ENCODE measurements around the gene CHFR. TPM values are rescaled to one million over a fixed set of nuclear protein-coding genes. Genes with fewer than 3 reads are reported as not detected.

Gene CHFR
- total RNA-seq, 1 donor from 2014 or later = 43.6 TPM

GRCh38 chr12:132786192-132786591 is 101.2 kb downstream of the CHFR start:
- intact Hi-C loops (cut with DNase I) = no loop called here
- H3K36me3 ChIP-seq = peaks cover 91% of the 10 kb centered on the region
- no peak overlapping the region for H3K27ac ChIP-seq
- DNase-seq (no peak), ATAC-seq (no peak)
- H3K9me3 ChIP-seq = no peaks in the 10 kb centered on the region
- no peaks in the 10 kb centered on the region for H3K4me1 ChIP-seq
- no peak for TF ChIP-seq CTCF (IDR thresholded peaks at IDR 0.05)
- no peak overlapping the region for H3K4me3 ChIP-seq
- no peaks in the 10 kb centered on the region for H3K27me3 ChIP-seq (ENCODE audit: low read depth)

DNA sequence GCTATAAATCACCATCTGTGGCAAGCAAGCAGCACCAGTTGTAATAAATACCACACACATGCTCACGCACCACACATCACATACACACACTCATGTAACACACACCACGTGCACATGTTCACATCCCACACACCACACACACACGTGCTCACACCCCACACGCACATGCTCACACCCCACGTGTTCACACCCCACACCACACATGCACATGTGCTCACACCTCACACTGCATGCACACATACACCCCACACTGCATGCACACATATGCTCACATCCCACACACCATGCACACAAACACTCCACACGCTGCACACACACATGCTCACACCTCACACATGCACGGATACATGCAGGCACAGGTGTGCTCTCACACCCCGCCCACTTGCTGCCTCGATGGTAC is 102.8 kb downstream of the CHFR start:
- Histone ChIP-seq H3K4me3 (no peak overlapping the region), H3K9me3 (no peaks in the 10 kb centered on the region), H3K27ac (no peak overlapping the region), H3K4me1 (no peaks in the 10 kb centered on the region), H3K36me3 (peaks cover 91% of the 10 kb centered on the region), H3K27me3 (ENCODE audit: low read depth) (no peaks in the 10 kb centered on the region)
- TF ChIP-seq CTCF (IDR thresholded peaks at IDR 0.05) = no peak
- DNase-seq = no peak
- ATAC-seq = no peak
- intact Hi-C loops (cut with DNase I) = no loop called here

- Histone ChIP-seq H3K27ac (no peak overlapping the region), H3K27me3 (ENCODE audit: low read depth) (no peaks in the 10 kb centered on the region), H3K9me3 (no peaks in the 10 kb centered on the region), H3K4me1 (no peaks in the 10 kb centered on the region), H3K4me3 (no peak overlapping the region), H3K36me3 (peaks cover 91% of the 10 kb centered on the region)
- peak in 1 of 2 donors; percentile 6 for ATAC-seq
- intact Hi-C loops (cut with DNase I) = no loop called here
- no peak for DNase-seq
- no peak for TF ChIP-seq CTCF (IDR thresholded peaks at IDR 0.05)
These were observed 103.4 kb downstream of the CHFR start for GRCh38 chr12:132783917-132784531.

Other genes with a start within 250 kb of the CHFR start
- gene POLE, start 200.3 kb downstream of the CHFR start, total RNA-seq = 28.0 TPM
- gene PXMP2, start 200.0 kb downstream of the CHFR start, total RNA-seq = 16.9 TPM
- 21.7 TPM for gene PGAM5, start 176.8 kb downstream of the CHFR start, total RNA-seq
- gene ANKLE2, start 125.8 kb downstream of the CHFR start, total RNA-seq = 49.6 TPM
- 59.7 TPM for gene GOLGA3, start 58.7 kb downstream of the CHFR start, total RNA-seq
- gene ZNF605, start 68.7 kb upstream of the CHFR start, total RNA-seq = 13.3 TPM
- 12.6 TPM for gene ZNF26, start 98.8 kb upstream of the CHFR start, total RNA-seq
- gene ZNF84, start 149.9 kb upstream of the CHFR start, total RNA-seq = 24.5 TPM
- 15.0 TPM for gene ZNF140, start 193.3 kb upstream of the CHFR start, total RNA-seq
- 2.6 TPM for gene ZNF891, start 242.7 kb upstream of the CHFR start, total RNA-seq
- gene ZNF10, start 243.0 kb upstream of the CHFR start, total RNA-seq = 7.7 TPM

Data from lower lobe of right lung (tissue), 2 donors.